ENCODE results near the gene COA3.

Gene COA3, protein sequence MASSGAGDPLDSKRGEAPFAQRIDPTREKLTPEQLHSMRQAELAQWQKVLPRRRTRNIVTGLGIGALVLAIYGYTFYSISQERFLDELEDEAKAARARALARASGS

DNA sequence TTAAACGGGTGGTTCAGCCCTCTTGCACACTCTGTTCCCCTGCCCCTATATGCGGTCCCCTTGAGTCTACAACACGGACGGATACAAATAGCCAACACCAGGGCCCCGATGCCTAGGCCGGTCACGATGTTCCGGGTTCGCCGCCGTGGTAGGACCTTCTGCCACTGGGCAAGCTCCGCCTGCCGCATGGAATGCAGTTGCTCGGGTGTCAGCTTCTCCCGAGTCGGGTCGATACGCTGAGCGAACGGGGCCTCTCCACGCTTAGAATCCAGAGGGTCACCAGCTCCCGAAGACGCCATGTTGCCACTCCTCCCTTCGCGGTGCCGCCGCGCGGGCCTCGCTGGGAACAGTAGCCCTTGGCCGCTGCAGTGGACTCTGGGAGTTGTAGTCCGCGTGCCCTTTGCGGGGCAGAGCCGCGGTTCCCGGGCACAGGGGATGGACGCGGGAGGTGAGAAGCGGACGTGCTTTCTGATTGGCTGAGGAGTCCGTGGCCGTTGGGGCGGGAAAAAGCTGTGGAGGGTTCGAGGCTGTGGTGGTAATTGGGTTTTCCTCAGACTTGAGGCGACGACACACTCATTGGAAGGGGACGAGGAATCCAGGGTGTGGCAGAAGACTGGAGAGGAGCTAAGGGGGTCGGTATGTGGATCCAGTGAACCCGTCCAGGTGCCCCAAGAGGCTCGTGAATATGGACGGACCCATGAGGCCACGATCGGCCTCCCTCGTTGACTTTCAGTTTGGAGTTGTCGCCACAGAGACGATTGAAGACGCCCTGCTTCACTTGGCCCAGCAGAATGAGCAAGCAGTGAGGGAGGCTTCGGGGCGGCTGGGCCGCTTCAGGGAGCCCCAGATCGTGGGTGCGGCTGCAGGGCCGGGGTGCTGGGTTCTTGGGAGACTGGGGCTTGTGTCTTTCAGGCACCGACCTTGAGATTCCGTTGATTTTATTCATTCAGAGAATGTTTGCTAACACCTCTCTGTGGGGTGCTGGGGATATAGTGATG is at the start of gene COA3, which contains the start of gene CNTD1:
TSS of gene COA3 (minus strand) at position 322 of the 998 bp plus-strand sequence. CDS start at position 299, 23 bp downstream.
TSS of gene CNTD1 (plus strand) at position 479 of the 998 bp plus-strand sequence. CDS start at position 686, 207 bp downstream.
- POLR2A ChIA-PET (ENCODE audit: low non-redundant PET), result interaction anchor here (0.5 to 0.7 kb wide), 2 partner anchors 25 to 40 kb away, joined by 3 read pairs; partner anchors contain the start of gene VPS25
- TF ChIP-seq, protein P1, sequence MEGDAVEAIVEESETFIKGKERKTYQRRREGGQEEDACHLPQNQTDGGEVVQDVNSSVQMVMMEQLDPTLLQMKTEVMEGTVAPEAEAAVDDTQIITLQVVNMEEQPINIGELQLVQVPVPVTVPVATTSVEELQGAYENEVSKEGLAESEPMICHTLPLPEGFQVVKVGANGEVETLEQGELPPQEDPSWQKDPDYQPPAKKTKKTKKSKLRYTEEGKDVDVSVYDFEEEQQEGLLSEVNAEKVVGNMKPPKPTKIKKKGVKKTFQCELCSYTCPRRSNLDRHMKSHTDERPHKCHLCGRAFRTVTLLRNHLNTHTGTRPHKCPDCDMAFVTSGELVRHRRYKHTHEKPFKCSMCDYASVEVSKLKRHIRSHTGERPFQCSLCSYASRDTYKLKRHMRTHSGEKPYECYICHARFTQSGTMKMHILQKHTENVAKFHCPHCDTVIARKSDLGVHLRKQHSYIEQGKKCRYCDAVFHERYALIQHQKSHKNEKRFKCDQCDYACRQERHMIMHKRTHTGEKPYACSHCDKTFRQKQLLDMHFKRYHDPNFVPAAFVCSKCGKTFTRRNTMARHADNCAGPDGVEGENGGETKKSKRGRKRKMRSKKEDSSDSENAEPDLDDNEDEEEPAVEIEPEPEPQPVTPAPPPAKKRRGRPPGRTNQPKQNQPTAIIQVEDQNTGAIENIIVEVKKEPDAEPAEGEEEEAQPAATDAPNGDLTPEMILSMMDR (conservative IDR thresholded peaks at IDR 0.05; ENCODE audit: low read depth), result no peak
- peak within 1 kb of the TSS; percentile 65 for H3K27ac ChIP-seq
- CTCF ChIA-PET, result interaction anchor here (0.6 to 1.0 kb wide), 2 partner anchors 23 to 220 kb away, joined by 4 read pairs; no protein-coding TSS in a partner anchor
- peak; percentile 85 for DNase-seq (ENCODE audit: low spot score)

DNA sequence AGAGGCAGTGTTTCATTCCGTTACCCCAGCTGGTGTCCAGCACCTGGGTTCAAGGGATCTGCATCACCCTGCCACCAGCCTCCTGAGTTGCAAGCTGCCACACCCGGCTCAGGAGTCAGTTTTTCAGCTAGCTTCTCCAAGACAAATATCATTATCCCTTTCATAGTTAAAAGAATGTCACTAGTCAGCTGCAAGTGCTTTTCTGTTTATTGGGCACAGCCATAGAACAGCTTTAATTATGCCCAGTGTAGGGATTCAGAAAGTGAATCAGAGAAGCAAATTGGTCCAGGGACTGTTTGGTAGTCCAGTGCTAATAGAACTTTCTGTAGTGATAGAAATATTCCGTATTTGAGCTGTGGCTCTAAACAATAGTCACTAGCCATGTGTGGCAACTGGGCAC is 49.6 kb upstream of the COA3 start:
- no peak overlapping the region for H3K27ac ChIP-seq
- TF ChIP-seq, protein P1 (conservative IDR thresholded peaks at IDR 0.05; ENCODE audit: low read depth), result no peak
- no peak for DNase-seq (ENCODE audit: low spot score)
- CTCF ChIA-PET, result no interaction called here
- POLR2A ChIA-PET (ENCODE audit: low non-redundant PET), result interaction anchor here (0.6 kb wide), 2 partner anchors 112 to 1498 kb away, joined by 3 to 8 read pairs; no protein-coding TSS in a partner anchor

DNA sequence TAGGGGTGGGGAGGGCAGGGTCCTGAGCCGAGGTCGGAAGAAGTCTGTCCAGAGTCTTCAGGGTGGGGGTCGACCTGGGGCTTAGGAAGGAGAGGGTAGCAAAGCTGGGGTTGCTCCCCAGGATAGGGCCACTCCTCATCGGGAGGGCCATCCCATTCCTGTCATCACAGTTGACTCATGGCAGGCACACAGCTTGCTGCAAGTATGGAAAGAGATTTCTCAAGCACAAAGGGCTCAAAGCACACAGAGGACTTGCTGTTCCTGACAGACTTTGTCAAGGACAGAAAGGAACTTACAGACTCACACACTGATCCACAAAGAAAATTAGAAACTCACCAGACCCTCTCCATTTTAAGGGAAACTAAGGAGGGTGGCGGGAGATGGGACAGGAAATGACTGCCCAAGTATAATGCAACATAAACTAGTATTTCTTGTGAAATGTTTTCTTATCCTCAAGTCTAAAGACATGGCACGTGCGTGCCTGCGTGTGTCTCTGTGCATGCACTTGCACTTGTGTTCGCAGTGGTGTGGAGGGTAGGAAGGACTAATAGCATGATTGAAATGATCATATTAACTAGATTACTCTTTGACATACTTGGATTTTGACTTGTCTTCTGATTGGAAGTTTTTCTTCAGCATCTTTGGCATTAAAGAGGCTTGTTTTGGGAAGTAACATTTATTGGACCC is 48.2 kb upstream of the COA3 start:
- ChIA-PET CTCF (interaction anchor here (0.5 to 0.6 kb wide), 2 partner anchors 146 to 177 kb away, joined by 3 read pairs; no protein-coding TSS in a partner anchor), POLR2A (ENCODE audit: low non-redundant PET) (no interaction called here)
- peak overlapping the region; percentile 50 for H3K27ac ChIP-seq
- TF ChIP-seq, protein P1 (conservative IDR thresholded peaks at IDR 0.05; ENCODE audit: low read depth), result no peak
- no peak for DNase-seq (ENCODE audit: low spot score)

DNA sequence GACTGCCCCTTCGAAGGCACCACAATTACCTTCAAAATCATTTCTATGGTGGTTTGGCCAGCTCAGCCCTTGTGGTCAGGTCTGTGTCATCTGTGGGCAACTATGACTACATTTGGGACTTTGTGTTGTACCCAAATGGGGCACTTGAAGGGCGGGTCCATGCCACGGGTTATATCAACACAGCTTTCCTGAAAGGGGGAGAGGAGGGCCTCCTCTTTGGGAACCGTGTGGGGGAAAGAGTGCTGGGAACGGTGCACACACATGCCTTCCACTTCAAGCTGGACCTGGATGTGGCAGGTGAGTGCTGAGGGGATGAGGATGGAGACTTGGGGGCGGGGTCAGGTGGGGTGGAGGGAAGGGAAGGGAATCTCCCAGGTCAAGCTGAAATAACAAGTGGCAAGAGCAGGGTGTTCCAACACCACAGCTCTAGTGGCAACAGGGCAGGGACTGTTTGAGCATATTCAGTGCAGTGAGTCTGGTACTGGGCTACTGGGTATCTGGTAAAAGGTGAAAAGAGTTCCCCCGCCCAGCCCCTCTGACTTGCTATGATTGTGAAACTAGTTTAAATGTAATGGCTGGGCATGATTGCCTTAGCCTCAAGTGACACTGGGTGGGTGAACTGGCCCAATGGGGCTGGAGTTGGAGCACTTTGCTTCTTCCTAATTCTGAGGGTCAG is 47.6 kb upstream of the COA3 start:
- POLR2A ChIA-PET (ENCODE audit: low non-redundant PET), result no interaction called here

DNA sequence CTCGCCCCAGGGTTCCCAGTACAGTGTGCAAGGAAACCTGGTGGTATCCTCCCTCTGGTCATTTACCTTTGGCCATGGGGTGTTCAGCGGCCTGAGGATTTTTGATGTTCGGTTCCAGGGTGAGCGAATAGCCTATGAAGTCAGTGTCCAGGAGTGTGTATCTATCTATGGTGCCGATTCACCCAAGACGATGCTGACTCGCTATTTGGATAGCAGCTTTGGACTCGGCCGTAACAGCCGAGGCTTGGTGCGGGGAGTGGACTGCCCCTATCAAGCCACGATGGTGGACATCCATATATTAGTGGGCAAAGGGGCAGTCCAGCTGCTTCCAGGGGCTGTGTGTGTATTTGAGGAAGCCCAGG is 47.0 kb upstream of the COA3 start:
- POLR2A ChIA-PET (ENCODE audit: low non-redundant PET), result no interaction called here

More for the DNA sequence above, 47.6 kb upstream of the COA3 start:
- no peak for DNase-seq (ENCODE audit: low spot score)
- CTCF ChIA-PET, result interaction anchor here (0.5 to 0.6 kb wide), 2 partner anchors 147 to 178 kb away, joined by 3 read pairs; no protein-coding TSS in a partner anchor
- H3K27ac ChIP-seq, result peak overlapping the region; percentile 50
- TF ChIP-seq, protein P1 (conservative IDR thresholded peaks at IDR 0.05; ENCODE audit: low read depth), result no peak

More for the DNA sequence above, 47.0 kb upstream of the COA3 start:
- DNase-seq (ENCODE audit: low spot score), result no peak
- peak overlapping the region; percentile 50; the same call in 1 of the 2 replicates for H3K27ac ChIP-seq
- CTCF ChIA-PET, result no interaction called here
- TF ChIP-seq, protein P1 (conservative IDR thresholded peaks at IDR 0.05; ENCODE audit: low read depth), result no peak
